Astrocyte of the spinal cord (primary cell): ENCODE data around the gene MMS22L.

ENCODE experiments used
- DNase-seq: peaks from one replicate; pipeline ENCODE4 v3.0.0; 2011; ENCODE audit warnings: low read depth, low spot score
- H3K4me3 ChIP-seq: 2 replicates; pipeline ENCODE4 v1.5.1; 2011; ENCODE audit warnings: low read depth, mild to moderate bottlenecking, low read length, moderate library complexity
- in situ Hi-C: cut with HindIII; loops from 2 replicates; pipeline ENCODE4 v1.10.0; 2017; ENCODE audit warnings: low sequenced_read_pairs
- TF ChIP-seq, protein P1 (sequence below): IDR thresholded peaks from 2 replicates; pipeline ENCODE4 v1.5.1; 2012; ENCODE audit warnings: low read depth, mild to moderate bottlenecking, low read length, inconsistent platforms

MMS22L gene

DNA sequence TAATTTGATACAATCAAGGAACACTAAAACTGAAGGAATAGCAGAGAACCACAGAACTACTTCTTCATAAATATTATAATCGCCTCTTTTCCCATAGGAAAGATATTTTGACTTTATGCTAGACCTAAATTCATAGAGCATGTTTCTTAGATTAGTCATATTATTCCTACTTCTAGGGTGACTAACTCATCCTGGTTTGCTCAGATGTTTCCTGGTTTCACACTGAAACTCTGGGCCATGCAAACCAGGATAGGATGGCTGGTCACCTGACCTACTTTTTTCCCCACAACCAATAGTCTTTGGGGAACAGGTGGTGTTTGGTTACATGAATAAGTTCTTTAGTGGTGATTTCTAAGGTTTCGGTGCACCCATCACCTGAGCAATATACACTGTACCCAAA lies 42.8 kb downstream of the MMS22L start:
- TF ChIP-seq, protein P1, sequence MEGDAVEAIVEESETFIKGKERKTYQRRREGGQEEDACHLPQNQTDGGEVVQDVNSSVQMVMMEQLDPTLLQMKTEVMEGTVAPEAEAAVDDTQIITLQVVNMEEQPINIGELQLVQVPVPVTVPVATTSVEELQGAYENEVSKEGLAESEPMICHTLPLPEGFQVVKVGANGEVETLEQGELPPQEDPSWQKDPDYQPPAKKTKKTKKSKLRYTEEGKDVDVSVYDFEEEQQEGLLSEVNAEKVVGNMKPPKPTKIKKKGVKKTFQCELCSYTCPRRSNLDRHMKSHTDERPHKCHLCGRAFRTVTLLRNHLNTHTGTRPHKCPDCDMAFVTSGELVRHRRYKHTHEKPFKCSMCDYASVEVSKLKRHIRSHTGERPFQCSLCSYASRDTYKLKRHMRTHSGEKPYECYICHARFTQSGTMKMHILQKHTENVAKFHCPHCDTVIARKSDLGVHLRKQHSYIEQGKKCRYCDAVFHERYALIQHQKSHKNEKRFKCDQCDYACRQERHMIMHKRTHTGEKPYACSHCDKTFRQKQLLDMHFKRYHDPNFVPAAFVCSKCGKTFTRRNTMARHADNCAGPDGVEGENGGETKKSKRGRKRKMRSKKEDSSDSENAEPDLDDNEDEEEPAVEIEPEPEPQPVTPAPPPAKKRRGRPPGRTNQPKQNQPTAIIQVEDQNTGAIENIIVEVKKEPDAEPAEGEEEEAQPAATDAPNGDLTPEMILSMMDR: no peak
- H3K4me3 ChIP-seq: no peak overlapping the region
- DNase-seq: peak; percentile 54
- in situ Hi-C loops: no loop called here

DNA sequence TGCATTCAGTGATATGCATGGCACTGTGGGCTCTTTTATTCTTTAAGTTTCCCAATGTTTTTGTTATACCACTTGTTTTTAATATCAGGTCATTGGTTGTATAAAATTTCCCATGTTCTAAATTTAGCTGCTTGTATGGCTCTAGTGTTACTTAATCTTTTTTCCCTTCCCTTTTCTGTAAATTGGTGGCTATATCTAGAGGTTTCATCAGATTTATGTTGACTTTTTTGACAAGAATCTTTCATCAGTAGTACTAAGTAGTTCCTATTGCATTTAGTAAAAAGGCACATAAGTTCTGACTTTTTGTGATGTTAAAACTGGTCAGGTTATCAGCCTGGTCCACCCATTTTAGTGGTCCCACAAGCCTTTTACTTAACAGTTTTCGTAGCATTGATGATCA lies 51.1 kb downstream of the MMS22L start:
- H3K4me3 ChIP-seq: no peak overlapping the region
- in situ Hi-C loops: no loop called here
- DNase-seq: no peak
- TF ChIP-seq, protein P1: no peak

GRCh38 chr6:97222903-97223302 lies 60.1 kb downstream of the MMS22L start:
- H3K4me3 ChIP-seq: no peak overlapping the region
- in situ Hi-C loops: no loop called here
- DNase-seq: no peak
- TF ChIP-seq, protein P1: no peak

DNA sequence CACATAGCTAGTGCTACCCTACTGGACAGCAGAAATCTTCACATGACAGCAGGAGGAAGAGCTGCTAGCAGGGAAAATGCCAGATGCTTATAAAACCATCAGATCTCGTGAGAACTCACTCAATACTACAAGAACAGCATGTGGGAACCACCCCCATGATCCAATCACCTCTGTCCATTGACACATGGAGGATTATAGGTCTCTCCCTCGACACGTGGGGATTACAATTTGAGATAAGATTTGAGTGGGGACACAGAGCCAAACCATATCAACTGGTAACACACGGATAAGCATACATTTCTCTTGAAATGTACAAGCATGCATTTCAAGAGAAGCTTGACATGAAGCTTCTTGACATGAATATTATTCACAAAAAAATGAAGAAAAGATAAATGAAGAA lies 64.1 kb downstream of the MMS22L start:
- in situ Hi-C loops: no loop called here
- DNase-seq: no peak
- TF ChIP-seq, protein P1: no peak
- H3K4me3 ChIP-seq: no peak overlapping the region

GRCh38 chr6:97215157-97215769 lies 67.8 kb downstream of the MMS22L start:
- DNase-seq: peak; percentile 80
- no peak overlapping the region for H3K4me3 ChIP-seq
- in situ Hi-C loops: no loop called here
- TF ChIP-seq, protein P1: peak; percentile 68

DNA sequence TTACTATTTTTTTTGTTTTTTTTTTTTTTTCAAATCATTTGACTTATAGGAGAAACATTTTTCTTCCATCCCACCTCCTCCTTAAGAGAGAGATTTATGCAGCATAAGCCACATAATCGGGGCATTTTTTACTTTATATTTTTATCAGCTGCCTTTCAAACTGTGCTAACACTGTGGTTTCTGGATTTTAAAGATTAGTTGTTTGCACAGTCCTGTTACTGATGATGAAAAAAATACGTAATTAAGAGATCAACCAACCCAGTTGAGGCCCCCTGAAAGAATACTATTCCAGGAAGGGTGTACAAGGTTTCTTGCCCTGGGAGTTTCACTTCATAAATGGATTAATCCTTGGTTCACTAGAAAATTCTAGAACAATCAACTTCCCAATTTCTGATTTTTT lies 68.3 kb downstream of the MMS22L start:
- no peak overlapping the region for H3K4me3 ChIP-seq
- TF ChIP-seq, protein P1: no peak
- in situ Hi-C loops: no loop called here
- DNase-seq: no peak
